ENCODE data around the gene OTUB2. TPM values are rescaled to one million over a fixed set of nuclear protein-coding genes. Genes with fewer than 3 reads are reported as not detected.
A peak's percentile ranks its signal among the peaks of the same experiment; 100 is the strongest.

OTUB2 gene
- total RNA-seq, 1 experiment from 2014 or later, result 22.2 TPM

DNA sequence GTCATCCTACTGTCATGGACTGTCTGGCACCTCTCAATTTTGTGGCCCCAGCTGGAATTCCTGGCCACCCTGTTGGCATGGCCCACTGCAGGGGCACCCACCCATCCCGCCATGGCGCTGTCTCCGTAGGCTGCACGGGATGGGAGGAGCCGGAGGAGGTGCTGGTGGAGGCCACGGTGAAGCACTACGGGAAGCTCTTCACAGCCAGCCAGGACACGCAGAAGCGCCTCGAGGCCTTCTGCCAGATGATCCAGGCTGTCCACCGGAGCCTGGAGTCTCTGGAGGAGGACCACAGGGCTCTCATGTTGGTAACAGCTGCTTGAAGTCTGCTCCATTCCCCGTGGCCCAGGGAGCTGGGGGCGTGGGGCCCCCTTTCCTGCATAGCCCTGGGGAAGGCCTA lies 25.1 kb upstream of the OTUB2 start:
- no peaks in the 10 kb centered on the region for H3K9me3 Mint-ChIP-seq (ENCODE audit: low read depth, unreplicated experiment)
- no peaks in the 10 kb centered on the region for H3K27me3 Mint-ChIP-seq (ENCODE audit: unreplicated experiment)
- intact Hi-C loops (cut with micrococcal nuclease; ENCODE audit: unreplicated experiment), result loop anchor here (1.0 kb wide), 1 partner anchor 61 kb away; no protein-coding TSS in a partner anchor
- TF ChIP-seq, protein P1, sequence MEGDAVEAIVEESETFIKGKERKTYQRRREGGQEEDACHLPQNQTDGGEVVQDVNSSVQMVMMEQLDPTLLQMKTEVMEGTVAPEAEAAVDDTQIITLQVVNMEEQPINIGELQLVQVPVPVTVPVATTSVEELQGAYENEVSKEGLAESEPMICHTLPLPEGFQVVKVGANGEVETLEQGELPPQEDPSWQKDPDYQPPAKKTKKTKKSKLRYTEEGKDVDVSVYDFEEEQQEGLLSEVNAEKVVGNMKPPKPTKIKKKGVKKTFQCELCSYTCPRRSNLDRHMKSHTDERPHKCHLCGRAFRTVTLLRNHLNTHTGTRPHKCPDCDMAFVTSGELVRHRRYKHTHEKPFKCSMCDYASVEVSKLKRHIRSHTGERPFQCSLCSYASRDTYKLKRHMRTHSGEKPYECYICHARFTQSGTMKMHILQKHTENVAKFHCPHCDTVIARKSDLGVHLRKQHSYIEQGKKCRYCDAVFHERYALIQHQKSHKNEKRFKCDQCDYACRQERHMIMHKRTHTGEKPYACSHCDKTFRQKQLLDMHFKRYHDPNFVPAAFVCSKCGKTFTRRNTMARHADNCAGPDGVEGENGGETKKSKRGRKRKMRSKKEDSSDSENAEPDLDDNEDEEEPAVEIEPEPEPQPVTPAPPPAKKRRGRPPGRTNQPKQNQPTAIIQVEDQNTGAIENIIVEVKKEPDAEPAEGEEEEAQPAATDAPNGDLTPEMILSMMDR (IDR thresholded peaks at IDR 0.05; ENCODE audit: unreplicated experiment), result no peak
- CTCF ChIA-PET, result interaction anchor here (0.9 to 4.0 kb wide), 4 partner anchors 22 to 60 kb away, joined by 3 to 29 read pairs (median 3); no protein-coding TSS in a partner anchor
- H3K36me3 Mint-ChIP-seq (ENCODE audit: insufficient read depth, unreplicated experiment), result peaks cover 6% of the 10 kb centered on the region
- no peak overlapping the region for H3K4me3 Mint-ChIP-seq (ENCODE audit: low read depth, unreplicated experiment)
- no TSS peak for BruUV-seq (replicated peaks)
- DNase-seq, result no peak
- H3K4me1 Mint-ChIP-seq (ENCODE audit: low read depth, unreplicated experiment), result peaks cover 29% of the 10 kb centered on the region
- no peak overlapping the region for H3K27ac Mint-ChIP-seq (ENCODE audit: unreplicated experiment)

DNA sequence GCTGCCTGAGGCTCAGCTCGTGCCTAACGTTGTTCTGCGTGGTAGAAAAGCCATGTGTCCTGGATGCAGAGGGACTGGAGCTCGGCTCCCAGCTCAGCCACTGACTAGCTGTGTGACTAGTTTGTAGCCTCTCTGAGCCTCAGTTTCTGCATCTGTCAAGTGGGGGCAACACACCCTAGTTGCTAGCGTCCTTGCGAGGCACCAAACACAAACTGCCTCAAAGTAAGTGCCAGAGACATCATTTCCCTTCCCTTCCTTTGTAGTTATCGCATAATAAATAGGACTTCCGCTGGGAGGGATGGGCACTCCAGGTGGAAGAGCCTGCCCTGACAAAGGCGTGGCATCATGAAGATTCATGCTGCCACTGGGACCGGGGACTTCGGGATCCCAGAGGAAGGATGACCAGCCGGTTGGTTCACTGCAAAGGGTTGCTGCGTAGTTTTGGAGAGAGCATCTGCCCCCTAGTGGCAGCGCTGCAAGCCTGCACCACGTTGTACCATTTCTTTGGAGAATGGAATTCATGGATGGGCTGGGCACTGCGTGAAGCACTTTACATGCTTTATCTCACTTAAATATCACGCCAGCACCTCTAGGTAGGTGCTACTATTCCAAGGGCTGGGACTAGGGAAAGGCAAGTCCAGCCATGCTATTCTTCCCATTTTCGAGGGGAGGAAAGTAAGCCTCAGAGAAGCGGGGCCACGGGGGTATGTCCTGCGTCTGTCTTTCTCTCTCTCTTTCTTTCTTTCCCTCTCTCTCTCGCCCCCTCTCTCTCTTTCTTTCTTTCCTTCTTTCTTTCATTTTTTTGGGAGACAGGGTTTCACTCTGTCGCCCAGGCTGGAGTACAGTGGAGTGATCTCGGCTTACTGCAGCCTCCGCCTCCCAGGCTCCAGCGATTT lies 24.4 kb upstream of the OTUB2 start:
- Mint-ChIP-seq H3K4me3 (ENCODE audit: low read depth, unreplicated experiment) (no peak overlapping the region), H3K4me1 (ENCODE audit: low read depth, unreplicated experiment) (peaks cover 26% of the 10 kb centered on the region), H3K27me3 (ENCODE audit: unreplicated experiment) (no peaks in the 10 kb centered on the region), H3K36me3 (ENCODE audit: insufficient read depth, unreplicated experiment) (peaks cover 5% of the 10 kb centered on the region), H3K9me3 (ENCODE audit: low read depth, unreplicated experiment) (no peaks in the 10 kb centered on the region), H3K27ac (ENCODE audit: unreplicated experiment) (no peak overlapping the region)
- CTCF ChIA-PET, result interaction anchor here (1.5 to 4.0 kb wide), 2 partner anchors 43 to 61 kb away, joined by 3 to 29 read pairs; no protein-coding TSS in a partner anchor
- intact Hi-C loops (cut with micrococcal nuclease; ENCODE audit: unreplicated experiment), result loop anchor here (1.0 kb wide), 1 partner anchor 61 kb away; no protein-coding TSS in a partner anchor
- peak; percentile 66 for DNase-seq
- TF ChIP-seq, protein P1 (IDR thresholded peaks at IDR 0.05; ENCODE audit: unreplicated experiment), result peak; percentile 89
- BruUV-seq (replicated peaks), result no TSS peak

DNA sequence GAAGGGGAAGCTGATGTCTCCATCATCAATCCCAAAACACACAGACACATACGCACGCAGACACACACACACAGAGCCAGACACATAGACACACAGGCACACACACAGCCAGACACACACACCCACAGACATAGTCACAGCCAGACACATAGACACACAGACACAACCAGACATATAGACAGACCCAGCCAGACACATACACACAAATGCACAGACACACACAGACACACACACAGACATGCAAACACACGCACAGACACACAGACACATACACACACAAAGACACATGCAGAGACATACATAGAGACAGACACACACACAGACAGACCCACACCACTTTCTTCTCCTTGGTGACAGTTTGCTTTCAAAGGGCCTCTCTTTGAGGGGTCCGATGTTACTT lies 22.7 kb upstream of the OTUB2 start:
- H3K4me3 Mint-ChIP-seq (ENCODE audit: low read depth, unreplicated experiment), result no peak overlapping the region
- H3K27me3 Mint-ChIP-seq (ENCODE audit: unreplicated experiment), result no peaks in the 10 kb centered on the region
- intact Hi-C loops (cut with micrococcal nuclease; ENCODE audit: unreplicated experiment), result no loop called here
- peaks cover 5% of the 10 kb centered on the region for H3K36me3 Mint-ChIP-seq (ENCODE audit: insufficient read depth, unreplicated experiment)
- DNase-seq, result no peak
- CTCF ChIA-PET, result interaction anchor here (1.2 kb wide), 1 partner anchor 67 kb away, joined by 3 read pairs; no protein-coding TSS in a partner anchor
- peaks cover 18% of the 10 kb centered on the region for H3K4me1 Mint-ChIP-seq (ENCODE audit: low read depth, unreplicated experiment)
- H3K27ac Mint-ChIP-seq (ENCODE audit: unreplicated experiment), result no peak overlapping the region
- H3K9me3 Mint-ChIP-seq (ENCODE audit: low read depth, unreplicated experiment), result no peaks in the 10 kb centered on the region
- no TSS peak for BruUV-seq (replicated peaks)
- TF ChIP-seq, protein P1 (IDR thresholded peaks at IDR 0.05; ENCODE audit: unreplicated experiment), result no peak

DNA sequence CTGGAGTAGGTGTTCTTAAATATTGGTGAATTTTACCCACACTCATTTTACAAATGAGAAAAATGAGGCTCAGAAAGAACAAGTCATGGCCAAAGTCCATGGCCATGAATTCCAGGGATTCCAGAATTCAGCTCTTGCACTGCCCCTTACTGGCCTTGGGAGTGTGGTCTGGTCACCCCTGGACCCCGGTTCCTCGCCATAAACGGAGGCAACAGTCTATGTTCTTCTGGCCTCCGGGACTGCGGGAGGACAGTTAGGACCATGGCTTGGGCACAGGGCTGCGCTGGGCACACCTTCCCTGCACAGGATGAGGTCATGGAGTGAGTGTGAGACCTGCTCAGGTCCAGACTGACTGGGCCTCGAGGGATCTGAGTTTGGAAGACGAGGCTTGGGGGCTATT lies 22.1 kb upstream of the OTUB2 start:
- CTCF ChIA-PET, result interaction anchor here (1.1 to 1.2 kb wide), 2 partner anchors 13 to 25 kb away, joined by 3 to 4 read pairs; no protein-coding TSS in a partner anchor
- Mint-ChIP-seq H3K27ac (ENCODE audit: unreplicated experiment) (no peak overlapping the region), H3K36me3 (ENCODE audit: insufficient read depth, unreplicated experiment) (peaks cover 5% of the 10 kb centered on the region), H3K27me3 (ENCODE audit: unreplicated experiment) (no peaks in the 10 kb centered on the region), H3K9me3 (ENCODE audit: low read depth, unreplicated experiment) (no peaks in the 10 kb centered on the region), H3K4me3 (ENCODE audit: low read depth, unreplicated experiment) (no peak overlapping the region), H3K4me1 (ENCODE audit: low read depth, unreplicated experiment) (peaks cover 18% of the 10 kb centered on the region)
- DNase-seq, result no peak
- TF ChIP-seq, protein P1 (IDR thresholded peaks at IDR 0.05; ENCODE audit: unreplicated experiment), result no peak
- BruUV-seq (replicated peaks), result no TSS peak
- intact Hi-C loops (cut with micrococcal nuclease; ENCODE audit: unreplicated experiment), result no loop called here

All from Calu3 (cell line).